HG02759 (cell line): ENCODE results near the gene FBXO46.
"Not testable (repeated sequence)": the region's sequence is repeated elsewhere in the genome, so short reads cannot be mapped to it uniquely, and the experiment has no call there.

Source experiments
- ATAC-seq: cut with Tn5 transposase; IDR thresholded peaks from one replicate; pipeline ENCODE4 v1.9.1; 2021; ENCODE audit warnings: mild to moderate bottlenecking, moderate library complexity; ENCODE audit not compliant: unreplicated experiment

Gene FBXO46

DNA sequence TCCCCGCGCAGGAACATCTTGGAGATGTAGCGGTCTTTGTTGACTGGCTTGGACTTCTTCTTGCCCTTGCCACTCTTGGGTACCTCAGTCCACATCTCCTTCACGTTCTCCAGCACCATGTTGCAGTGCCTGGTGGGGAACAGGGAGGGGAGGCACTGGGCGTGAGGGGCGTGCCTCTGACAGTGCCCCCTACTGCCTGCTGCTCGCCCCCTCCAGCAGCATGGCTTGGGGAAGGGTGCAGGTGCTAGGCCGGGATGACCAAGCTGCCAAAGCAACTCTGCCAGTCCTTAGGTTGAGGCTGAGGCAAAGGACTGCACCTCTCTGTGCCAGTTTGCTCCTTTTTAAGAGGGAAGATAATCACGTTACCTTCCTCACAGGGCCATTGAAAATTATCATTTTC is 43.1 kb downstream of the FBXO46 start:
- no peak for ATAC-seq

DNA sequence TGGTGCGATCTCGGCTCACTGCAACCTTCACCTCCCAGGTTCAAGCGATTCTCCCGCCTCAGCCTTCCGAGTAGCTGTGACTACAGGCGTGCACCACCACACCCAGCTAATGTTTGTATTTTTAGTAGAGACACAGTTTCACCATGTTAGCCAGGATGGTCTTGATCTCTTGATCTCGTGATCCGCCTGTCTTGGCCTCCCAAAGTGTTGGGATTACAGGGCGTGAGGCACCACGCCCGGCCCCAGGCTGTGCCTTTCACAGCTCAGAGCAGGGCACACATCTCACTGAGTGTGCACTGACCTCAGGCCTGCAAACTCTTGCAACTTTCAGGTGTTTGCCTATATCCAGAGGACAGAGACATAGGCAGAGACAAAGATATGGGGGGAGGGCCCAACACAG is 45.7 kb downstream of the FBXO46 start:
- not testable (repeated sequence) for ATAC-seq

DNA sequence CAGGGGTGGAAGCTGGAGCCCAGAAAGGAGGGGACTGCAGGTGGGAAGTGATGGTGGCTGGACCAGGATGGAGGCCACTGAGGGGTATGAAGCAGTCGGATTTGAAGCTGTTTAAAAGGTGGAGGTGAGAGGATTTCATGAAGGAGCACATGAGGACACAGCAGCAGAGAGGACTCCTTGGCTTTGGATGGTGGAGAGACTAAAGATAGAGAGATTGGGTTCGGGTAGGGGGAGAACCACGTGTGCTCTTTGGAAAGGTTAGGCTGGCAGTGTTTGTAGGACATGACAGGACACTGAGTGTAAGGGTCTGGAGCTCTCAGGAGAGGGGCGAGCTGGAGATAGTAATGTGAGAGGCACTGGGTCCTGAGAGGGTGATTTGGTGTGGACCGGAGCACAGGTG is 47.8 kb downstream of the FBXO46 start:
- no peak for ATAC-seq

DNA sequence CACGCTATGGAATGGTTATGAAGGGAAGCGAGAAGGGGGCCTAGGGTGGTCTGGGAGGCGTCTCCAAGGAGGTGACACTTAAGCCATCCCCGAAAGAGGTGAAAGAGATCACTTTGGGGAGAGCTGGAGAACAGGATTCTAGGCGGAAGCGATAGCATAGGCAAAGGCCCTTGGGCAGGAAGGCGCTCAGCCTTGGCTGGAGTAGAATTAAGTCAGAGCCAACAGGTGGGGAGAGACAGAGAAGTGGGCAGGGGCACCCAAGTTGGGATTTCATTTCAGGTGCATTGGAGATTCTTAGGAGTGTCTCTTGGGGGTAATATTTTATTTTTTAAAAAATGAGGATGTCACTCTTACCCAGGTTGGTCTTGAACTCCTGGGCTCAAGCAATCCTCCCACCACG is 48.6 kb downstream of the FBXO46 start:
- ATAC-seq, result no peak

DNA sequence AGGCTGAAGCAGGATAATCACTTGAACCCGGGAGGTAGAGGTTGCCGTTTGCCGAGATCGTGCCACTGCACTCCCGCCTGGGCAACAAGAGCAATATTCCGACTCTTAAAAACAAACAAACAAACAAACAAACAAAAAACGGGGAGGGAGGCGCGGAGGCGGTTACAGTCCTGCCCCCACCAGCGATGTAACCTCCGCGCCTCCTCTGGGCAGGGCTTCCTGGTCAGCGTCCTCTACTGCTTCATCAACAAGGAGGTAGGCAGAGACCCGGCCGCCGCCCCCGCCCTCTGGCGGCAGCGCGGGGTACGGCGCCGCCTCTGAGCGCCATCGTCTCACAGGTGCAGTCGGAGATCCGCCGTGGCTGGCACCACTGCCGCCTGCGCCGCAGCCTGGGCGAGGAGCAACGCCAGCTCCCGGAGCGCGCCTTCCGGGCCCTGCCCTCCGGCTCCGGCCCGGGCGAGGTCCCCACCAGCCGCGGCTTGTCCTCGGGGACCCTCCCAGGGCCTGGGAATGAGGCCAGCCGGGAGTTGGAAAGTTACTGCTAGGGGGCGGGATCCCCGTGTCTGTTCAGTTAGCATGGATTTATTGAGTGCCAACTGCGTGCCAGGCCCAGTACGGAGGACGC is 49.2 kb downstream of the FBXO46 start:
- ATAC-seq, result peak; percentile 74

DNA sequence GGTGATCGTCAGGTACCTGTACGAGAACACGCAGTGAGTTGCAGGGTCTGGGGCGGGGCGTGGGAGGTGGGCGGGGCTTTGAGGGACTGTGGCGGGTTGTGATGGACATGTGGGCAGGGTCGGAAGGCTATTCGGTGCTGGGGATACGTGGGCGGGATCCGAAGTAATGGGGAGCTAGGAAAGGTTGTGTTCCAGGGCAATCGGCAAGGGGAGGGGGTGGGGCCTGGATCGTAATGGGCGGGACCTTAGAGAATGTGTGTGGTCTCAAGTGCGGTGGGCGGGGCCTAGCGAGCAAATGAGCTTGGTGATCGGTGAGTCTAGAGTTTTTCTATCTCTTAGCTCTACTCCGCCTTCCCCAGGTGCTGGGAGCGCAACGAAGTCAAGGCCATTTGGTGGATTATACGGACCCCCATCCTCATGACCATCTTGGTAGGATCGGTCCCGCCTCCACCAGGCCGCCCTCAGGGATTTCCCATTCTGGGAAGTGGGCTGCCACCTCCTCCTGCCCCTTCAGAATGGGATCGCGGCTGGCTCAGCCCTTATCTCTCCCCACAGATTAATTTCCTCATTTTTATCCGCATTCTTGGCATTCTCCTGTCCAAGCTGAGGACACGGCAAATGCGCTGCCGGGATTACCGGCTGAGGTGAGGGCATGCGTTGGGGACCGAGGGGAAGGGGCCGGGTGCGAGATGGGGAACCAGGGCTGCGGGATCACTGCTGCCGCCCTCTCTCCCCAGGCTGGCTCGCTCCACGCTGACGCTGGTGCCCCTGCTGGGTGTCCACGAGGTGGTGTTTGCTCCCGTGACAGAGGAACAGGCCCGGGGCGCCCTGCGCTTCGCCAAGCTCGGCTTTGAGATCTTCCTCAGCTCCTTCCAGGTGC is 53.1 kb downstream of the FBXO46 start:
- peak; percentile 50 for ATAC-seq

DNA sequence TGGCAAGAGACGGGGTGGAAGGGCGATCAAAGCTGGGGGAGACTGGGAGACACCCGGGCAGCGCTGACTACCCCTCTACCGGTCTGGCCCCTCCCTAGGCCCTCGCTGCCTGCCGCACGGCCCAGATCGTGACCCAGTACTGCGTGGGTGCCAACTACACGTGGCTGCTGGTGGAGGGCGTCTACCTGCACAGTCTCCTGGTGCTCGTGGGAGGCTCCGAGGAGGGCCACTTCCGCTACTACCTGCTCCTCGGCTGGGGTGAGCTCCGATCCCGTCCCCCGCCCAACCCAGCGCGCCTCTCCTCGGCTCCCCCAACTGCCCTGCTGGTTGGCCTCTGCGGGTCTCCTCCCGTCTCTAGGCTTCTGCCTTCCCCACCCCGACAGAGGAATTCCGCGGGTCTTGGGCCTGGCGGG is 53.8 kb downstream of the FBXO46 start:
- ATAC-seq, result peak; percentile 17

DNA sequence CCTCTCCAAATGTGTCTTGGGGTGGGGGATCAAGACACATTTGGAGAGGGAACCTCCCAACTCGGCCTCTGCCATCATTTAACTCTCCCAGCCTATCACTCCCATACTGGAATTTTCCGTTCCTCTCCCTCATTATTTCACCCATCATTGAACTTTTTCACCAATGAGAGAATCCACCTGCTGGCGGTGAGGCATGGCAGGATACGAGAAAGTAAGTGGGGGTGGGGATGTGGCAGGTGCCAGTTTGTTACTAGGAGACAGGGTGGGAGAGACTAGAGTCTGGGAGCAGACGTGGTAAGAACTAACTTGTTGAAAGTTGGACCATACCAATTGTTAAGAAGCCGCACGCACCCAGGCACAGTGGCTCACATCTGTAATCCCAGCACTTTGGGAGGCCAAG is 55.8 kb downstream of the FBXO46 start:
- ATAC-seq, result no peak

DNA sequence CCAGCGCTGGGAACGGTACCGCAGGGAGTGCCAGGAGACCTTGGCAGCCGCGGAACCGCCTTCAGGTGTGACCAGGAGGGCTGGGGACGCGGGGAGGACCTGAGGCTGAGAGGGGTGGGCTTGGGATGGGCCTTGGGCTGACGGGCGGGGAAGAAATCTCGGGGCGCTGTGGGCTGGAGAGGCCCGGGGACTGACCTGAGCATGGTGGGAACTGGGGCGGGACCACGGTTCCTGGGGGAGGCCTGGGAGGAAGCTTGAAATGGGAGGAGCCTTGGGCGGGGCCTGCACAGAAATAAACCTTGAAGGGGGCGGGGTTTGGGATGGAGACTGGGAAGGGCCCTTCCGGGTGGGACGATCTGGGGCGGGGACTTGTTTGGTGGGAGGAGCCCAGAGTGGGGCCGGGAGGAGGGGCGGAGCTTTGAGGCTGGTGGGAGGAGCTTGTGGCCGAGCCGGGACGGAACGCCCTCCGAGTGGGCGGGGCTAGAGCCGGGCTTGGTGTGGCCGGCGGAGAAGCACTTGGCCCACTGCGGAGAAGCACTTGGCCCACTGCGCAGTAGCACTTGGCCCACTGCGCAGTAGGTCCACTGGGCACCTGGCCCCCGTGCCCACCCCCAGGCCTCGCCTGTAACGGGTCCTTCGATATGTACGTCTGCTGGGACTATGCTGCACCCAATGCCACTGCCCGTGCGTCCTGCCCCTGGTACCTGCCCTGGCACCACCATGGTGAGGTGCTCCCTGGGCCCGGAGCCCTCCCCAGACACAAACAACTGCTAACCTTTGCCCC is 59.8 kb downstream of the FBXO46 start:
- ATAC-seq, result peak; percentile 62

DNA sequence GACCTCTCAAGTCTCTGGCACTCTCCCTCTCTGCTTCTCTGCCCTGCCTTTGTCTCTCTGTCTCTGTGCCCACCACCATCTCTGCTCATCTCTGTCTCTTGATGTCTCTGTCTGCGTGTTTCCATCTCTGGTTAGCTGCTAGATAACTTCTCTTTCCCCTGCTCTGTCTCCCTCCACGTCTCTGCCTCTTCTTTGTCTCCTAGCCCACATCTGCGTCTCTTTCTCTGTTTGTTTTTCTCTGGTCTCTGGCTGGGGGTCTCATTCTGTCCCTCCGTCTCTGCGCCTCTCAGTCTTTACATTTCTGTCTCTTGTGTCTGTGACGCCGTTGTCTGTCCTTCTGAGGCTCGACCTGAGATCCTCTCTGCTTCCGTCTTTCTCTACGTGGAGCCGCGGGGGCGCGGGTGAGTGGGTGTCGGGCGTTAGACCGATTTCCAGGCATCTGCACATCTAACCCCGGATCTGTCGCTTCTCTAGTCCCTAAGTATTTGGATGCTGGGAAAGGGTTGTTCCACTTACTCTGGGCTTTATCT is 62.3 kb downstream of the FBXO46 start:
- ATAC-seq, result no peak

DNA sequence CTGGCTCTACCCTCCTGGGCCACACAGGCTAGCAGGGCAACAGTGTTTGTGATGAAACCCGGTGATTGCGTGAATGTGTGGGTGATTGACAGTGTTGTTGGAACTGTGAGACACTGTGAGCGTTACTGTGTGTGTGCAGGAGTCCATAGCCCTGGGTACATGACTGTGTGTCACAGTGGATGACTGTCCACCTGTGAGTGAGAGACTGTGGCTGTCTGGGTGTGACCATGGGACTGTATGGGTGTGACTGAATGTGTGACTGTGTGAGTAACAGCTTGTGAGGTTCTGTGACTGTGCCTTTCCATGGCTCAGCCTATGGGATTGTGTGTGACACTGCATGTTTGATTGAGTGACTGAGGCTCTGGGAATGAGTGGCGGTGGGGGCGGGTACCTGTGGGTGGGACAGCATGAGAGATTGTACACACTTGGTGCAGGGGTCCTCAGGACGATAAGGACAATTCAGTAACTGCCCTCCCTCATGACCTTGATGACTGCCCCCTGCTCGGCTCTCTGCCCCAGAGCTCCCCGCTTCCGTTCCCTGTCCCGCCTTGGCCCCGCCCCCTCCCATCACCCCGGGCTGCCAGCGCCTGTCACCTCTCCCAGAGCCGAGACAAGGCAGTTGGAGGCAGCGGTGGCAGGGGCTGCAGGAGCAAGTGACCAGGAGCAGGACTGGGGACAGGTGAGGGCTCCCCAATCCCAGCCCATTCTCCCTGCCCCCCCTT is 62.9 kb downstream of the FBXO46 start, which contains the start of gene GIPR:
GIPR (plus strand) TSS at position 602 of the 722 bp plus-strand sequence. CDS start 1,300 bp downstream, outside the sequence.
- ATAC-seq, result no peak

DNA sequence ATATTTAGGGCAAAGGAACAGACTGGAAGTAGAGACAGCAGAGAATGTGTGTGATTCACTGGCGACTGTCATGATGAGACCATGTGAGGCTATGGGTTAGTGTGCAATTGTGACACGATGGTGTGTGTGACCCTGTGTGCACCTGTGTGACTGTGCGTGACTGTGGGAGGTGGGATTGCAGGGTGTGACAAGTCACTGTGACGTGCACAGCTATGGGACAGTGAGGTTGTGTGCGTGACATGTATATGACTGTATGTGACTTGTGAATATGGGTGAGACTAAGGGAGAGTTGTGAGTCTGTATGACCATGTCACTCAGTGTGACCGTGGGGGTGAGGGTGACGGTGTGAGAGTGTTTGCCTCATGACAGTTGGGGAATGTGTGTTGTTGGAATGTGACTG is 66.1 kb downstream of the FBXO46 start:
- ATAC-seq, result no peak

DNA sequence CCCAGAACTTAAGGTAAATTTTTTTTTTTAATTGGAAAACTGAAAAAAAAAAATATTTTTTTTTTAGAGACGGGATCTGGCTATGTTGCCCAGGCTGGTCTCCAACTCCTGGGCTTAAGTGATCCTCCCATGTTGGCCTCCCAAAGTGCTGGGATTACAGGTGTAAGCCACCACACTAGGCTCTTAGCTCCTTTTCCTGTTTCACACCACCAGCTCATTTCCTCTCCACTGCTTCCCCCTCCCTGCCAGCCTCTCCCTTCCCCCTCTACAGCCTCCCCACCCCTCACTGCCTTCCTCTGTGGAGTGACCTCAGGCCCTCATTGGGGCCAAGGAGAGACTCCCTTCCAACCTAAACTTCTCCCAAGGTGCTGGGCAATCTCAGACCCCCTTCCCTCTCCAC is 66.9 kb downstream of the FBXO46 start:
- no peak for ATAC-seq

DNA sequence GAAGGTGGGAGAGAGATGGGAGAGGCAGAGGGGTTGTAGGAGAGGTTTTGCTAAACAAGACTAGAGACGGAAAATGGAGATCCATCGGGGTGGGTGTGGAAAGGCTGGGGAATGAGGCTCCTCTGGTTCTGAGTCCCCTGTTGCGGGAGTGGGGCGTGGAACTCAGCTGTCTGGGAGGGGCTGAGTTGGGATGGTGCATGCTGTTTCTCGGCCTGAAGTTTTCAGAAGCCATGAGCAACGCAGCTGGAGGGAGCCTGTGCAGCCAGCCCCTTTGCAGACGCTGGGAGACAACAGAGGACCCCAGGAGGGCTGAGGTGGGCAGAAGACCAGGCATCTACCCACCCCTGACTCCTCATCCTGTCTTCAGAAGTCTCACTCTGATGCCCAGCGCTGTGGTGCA is 70.1 kb downstream of the FBXO46 start:
- no peak for ATAC-seq
